CD4-positive, alpha-beta T cell treated with Interleukin-15 for 1 hour (primary cell): ENCODE data around the gene ATG2A.
"Not testable (repeated sequence)": the region's sequence is repeated elsewhere in the genome, so short reads cannot be mapped to it uniquely, and the experiment has no call there.

Source experiments
- DNase-seq: peaks from one replicate; pipeline ENCODE4 v3.0.0-alpha.2; 2020

Gene ATG2A

DNA sequence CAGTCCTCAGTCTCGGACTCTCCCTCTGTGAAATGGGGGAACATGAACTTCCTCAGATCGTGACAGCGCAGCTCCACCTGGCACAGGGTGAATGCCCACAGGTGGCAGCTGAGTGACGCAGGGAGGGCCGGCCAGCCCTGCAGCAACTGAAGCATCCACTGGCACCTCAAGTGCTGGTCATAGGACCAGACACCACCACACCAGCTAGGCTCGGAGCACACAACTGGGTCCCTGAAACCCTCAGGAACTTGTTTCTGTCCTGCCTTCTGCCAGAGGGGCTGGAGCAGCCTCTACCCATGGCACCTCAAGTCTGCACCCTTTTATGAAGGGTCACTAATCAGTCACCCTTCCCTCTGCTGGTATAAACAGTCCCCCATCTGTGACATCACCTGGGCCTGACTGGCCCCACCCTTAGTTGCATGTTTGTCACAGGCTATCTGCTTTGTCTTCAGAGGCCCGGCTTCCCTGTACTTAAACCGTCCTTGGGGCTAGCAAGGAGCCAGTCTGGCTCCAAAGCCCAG lies 65.1 kb downstream of the ATG2A start:
- peak; percentile 71 for DNase-seq

DNA sequence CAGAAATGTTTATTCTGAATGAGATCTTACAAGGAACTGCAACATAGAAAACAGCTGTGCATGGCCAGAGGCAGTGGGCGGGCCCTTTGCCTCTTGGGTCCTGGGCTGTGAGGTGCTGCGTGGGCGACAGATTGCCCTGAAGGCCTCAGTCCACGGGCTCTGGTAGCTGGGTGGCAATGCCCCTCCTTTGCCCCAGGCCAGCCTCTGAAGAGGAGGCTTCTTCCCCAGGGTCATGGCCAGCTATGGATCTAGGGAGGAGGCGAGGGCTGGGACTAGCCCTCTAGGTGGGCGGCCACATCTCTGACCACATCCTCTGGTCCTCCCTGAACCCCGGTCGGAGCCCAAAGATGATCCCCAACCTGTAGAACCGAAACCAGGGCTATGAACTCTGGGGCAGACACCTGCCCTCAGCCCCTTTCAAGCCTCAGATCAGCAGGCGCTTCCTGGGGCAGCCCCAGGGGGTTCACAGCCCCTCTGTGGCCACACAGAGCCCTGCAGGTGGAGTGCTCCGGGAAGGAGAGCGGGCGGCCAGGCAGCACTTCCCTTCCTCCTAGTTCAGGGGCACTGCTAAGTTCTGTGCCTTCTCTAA lies 65.9 kb downstream of the ATG2A start:
- peak; percentile 80 for DNase-seq

DNA sequence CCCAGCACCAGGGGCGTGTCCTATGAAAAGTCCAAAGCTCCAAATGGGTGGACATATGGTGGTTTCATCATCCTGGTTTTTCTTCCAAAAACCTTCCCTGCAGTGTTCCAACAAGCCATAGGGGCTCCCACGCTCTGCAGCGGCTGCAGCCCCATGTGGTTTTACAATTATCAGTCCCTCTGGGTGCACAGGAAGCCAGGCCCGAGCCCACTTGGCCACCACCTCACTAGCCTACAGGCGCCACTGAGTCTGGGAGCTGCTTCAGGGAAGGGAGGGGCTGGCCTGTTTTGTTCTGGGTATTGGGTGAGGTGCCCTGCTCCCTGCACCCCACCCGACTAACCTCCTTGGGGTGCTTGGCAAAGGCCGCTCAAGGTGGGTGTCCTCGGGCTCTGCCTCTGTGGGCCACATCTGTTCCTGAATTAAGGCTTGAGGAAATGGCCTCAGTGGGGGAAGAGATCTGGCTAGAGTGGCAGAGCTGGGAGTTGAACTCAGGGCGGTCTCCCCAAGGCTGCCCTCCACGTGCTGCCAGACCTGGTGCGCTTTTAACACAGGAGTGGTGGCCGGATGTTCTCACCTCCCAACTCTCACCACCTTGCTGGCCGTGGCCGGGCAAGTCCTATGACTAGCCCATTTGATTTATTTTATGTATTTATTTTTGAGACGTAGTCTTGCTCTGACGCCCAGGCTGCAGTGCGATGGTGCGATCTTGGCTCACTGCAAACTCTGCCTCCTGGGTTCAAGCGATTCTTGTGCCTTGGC lies 67.2 kb downstream of the ATG2A start:
- no peak for DNase-seq

DNA sequence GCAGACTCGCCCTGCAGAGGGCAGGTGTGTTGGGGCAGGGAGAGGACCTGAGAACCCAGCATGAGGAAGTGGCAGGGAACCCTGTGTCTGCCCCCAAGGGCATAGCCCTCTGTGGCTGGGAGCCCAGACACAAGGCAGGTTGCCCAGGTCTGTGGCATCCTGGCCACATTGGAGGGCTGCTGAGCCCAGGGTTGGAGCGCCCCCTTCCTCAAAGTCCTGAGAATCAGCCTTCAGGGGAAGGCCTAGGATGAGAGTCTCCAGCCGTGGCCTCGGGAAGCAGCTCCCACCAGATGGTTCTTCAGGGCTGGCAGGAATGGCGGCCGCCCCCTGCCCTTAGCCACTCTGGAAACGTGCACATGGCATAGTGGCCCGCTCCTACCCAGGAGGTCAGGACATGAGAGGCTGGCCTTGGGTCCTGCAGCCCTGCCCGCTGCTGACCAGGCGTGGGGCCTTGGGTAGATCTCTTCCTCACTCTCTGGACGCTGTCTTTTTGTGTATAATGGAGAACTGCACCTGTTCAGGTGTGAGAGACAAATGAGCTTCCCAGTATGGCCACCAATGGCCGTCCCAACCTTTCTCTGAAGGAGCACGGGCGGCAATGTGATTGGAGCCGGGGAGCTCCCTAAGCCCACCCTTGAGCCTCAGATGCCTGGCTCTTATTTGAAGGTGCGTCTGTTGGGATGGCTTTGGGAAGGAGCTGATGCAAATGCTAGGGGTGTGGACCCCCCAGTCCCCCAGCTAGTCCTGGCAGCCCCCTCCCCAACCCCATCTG lies 68.0 kb downstream of the ATG2A start:
- peak; percentile 67 for DNase-seq

DNA sequence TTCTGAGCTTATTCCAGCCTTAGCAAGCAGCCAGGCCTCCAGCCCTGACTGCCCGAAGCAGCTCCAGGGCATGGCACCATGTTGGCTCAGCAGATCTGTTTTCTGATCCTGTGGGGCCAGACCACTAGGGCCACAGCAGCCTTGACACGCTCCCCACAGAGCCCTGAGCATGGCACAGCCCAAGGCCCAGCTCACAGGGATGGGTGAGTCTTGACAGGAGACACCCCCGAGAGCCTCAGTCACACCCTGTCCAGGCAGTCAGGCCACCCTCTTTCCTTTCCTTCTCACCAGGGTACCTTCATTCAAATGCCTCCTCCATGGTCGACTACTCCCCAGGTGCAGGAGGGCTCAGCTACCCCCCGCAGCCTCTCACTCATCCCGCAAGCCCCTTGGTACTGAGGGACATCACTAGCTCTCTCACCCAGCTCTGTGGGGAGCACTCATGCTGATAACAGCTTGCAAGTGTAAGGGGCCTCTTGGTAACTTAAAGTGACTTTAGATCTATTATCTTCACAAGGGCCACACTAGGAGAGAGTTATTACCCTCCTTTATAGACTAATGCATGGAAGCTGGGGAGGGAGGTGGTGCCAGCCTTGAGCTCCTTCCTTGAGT lies 68.7 kb downstream of the ATG2A start:
- DNase-seq, result no peak

DNA sequence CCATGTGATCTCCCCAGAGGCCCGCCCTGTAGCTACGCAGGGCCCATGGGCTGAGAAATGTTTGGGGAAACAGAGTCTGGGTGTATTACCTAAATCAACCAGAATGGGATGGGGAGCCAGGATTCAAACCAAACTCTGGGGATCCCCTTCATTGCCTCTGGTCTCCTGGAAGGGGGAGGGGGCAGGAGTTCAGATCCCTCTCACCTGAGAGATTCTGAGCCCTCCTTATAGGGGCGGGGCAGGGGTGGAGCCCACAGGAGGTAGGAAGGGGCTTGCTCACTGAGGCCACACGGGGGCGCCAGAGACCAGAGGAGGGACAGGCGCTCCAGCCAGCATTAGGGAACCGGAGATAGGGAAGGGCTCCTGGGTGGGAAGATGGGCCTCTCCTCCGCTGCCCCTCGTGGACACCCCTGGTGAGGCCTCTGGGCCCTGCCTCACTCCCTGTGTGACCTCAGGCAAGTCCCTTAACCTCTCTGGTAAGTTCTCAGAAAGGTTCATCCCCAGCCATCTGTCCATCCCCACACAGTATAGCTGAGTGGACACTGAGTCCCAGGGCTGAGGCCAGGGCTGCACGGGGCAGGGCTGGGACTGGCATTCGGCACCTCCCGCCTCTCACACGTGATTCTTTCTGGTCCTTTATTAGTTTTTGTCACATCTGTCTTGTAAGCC lies 69.9 kb downstream of the ATG2A start:
- peak; percentile 89 for DNase-seq

DNA sequence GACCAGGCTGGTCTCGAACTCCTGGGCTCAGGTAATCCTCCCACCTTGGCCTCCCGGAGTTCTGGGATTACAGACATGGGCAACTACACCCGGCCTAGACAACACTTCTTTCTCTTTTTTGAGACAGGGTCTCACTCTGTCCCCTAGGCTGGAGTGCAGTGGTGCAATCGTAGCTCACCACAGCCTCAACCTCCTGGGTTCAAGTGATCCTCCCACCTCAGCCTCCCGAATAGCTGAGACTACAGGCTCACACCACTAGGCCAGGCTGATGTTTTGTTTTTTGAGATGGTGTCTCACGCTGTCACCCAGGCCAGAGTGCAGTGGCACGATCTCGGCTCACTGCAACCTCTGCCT lies 71.3 kb downstream of the ATG2A start:
- DNase-seq, result not testable (repeated sequence)

DNA sequence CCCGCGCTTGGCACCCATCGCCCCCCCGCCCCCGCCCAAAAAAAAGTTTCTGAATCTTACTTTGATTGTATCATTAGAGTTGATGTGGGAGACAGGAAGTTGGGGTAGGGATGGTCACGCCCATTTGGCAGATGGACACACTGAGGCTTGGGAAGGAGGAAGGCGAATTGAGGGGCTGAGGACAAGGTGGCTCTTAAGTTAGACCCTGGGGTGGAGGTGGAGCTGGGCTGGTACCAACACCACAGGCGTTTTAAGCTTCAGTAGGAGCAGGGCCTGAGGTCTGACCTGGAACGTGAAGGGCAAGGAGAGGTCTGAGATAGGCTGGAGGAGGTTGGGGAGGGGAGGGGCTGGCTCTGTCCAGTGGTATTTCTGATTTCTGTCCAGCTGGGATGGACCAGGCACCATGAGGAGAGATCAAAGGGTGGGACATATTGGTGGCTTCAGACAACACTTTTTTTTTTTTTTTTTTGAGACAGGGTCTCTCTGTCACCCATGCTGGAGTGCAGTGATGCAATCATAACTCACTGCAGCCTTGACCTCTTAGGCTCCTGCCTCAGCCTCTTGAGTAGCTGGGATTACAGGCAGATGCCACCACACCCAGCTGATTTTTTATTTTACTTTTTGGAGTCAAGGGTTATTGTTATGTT lies 71.8 kb downstream of the ATG2A start:
- DNase-seq, result no peak
